CD14-positive monocyte (primary cell): ENCODE results near the gene PEMT. TPM values are rescaled to one million over a fixed set of nuclear protein-coding genes. Genes with fewer than 3 reads are reported as not detected.

Source experiments
- DNase-seq, 3 donors: peaks; one replicate each; pipeline ENCODE4 v3.0.0-alpha.2; 2011 to 2022
- H2AFZ ChIP-seq: 2 replicates; pipeline ENCODE4 v1.6.0; 2012; ENCODE audit warnings: mild to moderate bottlenecking, low read depth, low read length, inconsistent platforms; ENCODE audit not compliant: insufficient read depth, poor library complexity, severe bottlenecking
- H3K27ac ChIP-seq, 2 donors: 1 replicate in 1 of 2; 2 replicates in 1 of 2; pipeline ENCODE4 v1.5.1; 2012 to 2013; ENCODE audit warnings: low read length in 2 of 2, control low read depth in 1 of 2, inconsistent platforms in 1 of 2, low read depth in 1 of 2, mild to moderate bottlenecking in 1 of 2
- H3K27me3 ChIP-seq, 2 donors: one replicate each; pipeline versions ENCODE4 v1.6.0 to v1.6.1; 2011 to 2013; ENCODE audit warnings: low read length in 2 of 2; ENCODE audit not compliant: control insufficient read depth in 2 of 2, insufficient read depth in 2 of 2
- H3K36me3 ChIP-seq, 2 donors: replicated peaks in 1 of 2; 1 replicate in 1 of 2; 2 replicates in 1 of 2; pipeline versions ENCODE4 v1.5.1 to v1.6.1; 2012 to 2013; ENCODE audit warnings: low read length in 2 of 2, control low read depth in 1 of 2, inconsistent platforms in 1 of 2, mild to moderate bottlenecking in 1 of 2; ENCODE audit not compliant: insufficient read depth in 2 of 2, control insufficient read depth in 1 of 2
- H3K4me1 ChIP-seq, 2 donors: 1 replicate in 1 of 2; 2 replicates in 1 of 2; pipeline versions ENCODE4 v1.5.1 to v1.6.1; 2012 to 2013; ENCODE audit warnings: low read length in 2 of 2, control low read depth in 1 of 2, inconsistent platforms in 1 of 2, mild to moderate bottlenecking in 1 of 2, moderate library complexity in 1 of 2; ENCODE audit not compliant: insufficient read depth in 2 of 2, control insufficient read depth in 1 of 2
- H3K4me2 ChIP-seq: replicated peaks from 2 replicates; pipeline ENCODE3; 2012; ENCODE audit warnings: low read length, moderate library complexity, mild to moderate bottlenecking; ENCODE audit not compliant: poor library complexity, severe bottlenecking; ENCODE audit errors: extremely low read depth
- H3K4me3 ChIP-seq, 3 experiments: fragments of 200-600 bp in 1 of 3; sonication (generic) in 1 of 3; replicated peaks in 1 of 3; 1 replicate in 2 of 3; 2 replicates in 1 of 3; pipeline ENCODE4 v1.5.1; 2011 to 2013; ENCODE audit warnings: low read length in 3 of 3, mild to moderate bottlenecking in 3 of 3, control low read depth in 2 of 3, low read depth in 2 of 3, inconsistent platforms in 1 of 3, moderate library complexity in 1 of 3
- H3K79me2 ChIP-seq: 2 replicates; pipeline ENCODE4 v1.6.0; 2012; ENCODE audit warnings: mild to moderate bottlenecking, control low read depth, inconsistent platforms, low read length, moderate library complexity; ENCODE audit not compliant: insufficient read depth
- H3K9ac ChIP-seq: 2 replicates; pipeline ENCODE4 v1.6.0; 2017; ENCODE audit warnings: low read length, mild to moderate bottlenecking; ENCODE audit not compliant: insufficient read depth, poor library complexity, severe bottlenecking
- H3K9me3 ChIP-seq, 2 donors: replicated peaks in 1 of 2; 1 replicate in 1 of 2; 2 replicates in 1 of 2; pipeline versions ENCODE4 v1.5.1 to v1.6.1; 2012 to 2013; ENCODE audit warnings: low read length in 2 of 2, control low read depth in 1 of 2; ENCODE audit not compliant: control insufficient read depth in 1 of 2, insufficient read depth in 1 of 2
- H4K20me1 ChIP-seq: 2 replicates; pipeline ENCODE4 v1.6.0; 2012; ENCODE audit warnings: mild to moderate bottlenecking, low read length, control low read depth, moderate library complexity; ENCODE audit not compliant: insufficient read depth
- H3K27ac Mint-ChIP-seq, 7 donors: one replicate each; pipeline ENCODE4 v1.8.0; 2020; ENCODE audit warnings: mild to moderate bottlenecking in 7 of 7, mixed read lengths in 7 of 7, moderate library complexity in 6 of 7, inconsistent platforms in 2 of 7
- H3K27me3 Mint-ChIP-seq, 3 donors: one replicate each; pipeline ENCODE4 v1.8.0; 2021 to 2022; ENCODE audit warnings: low read depth in 3 of 3, mild to moderate bottlenecking in 3 of 3, mixed read lengths in 3 of 3, moderate library complexity in 3 of 3, inconsistent platforms in 1 of 3
- H3K36me3 Mint-ChIP-seq, 2 donors: one replicate each; pipeline ENCODE4 v1.8.0; 2020; ENCODE audit warnings: mixed read lengths in 2 of 2, inconsistent platforms in 1 of 2, mild to moderate bottlenecking in 1 of 2
- H3K4me1 Mint-ChIP-seq: one replicate; pipeline ENCODE4 v1.8.0; 2020; ENCODE audit warnings: mild to moderate bottlenecking, mixed read lengths
- H3K4me3 Mint-ChIP-seq, 2 donors: one replicate each; pipeline ENCODE4 v1.8.0; 2020; ENCODE audit warnings: mild to moderate bottlenecking in 2 of 2, mixed read lengths in 2 of 2, moderate library complexity in 1 of 2
- H3K9me3 Mint-ChIP-seq, 7 donors: one replicate each; pipeline ENCODE4 v1.8.0; 2020 to 2022; ENCODE audit warnings: mixed read lengths in 7 of 7, mild to moderate bottlenecking in 6 of 7, moderate library complexity in 6 of 7, inconsistent platforms in 2 of 7
- CTCF ChIP-seq: fragments of 200-600 bp; IDR thresholded peaks from one replicate; pipeline ENCODE4 v1.8.0; 2022; ENCODE audit warnings: antibody characterized with exemption, mild to moderate bottlenecking
- whole genome bisulfite sequencing: methylation state at CpG from one replicate; pipeline ENCODE4 v1.1.5; 2013; ENCODE audit warnings: missing lambda C conversion rate; ENCODE audit not compliant: insufficient coverage; 5-methylcytosine and 5-hydroxymethylcytosine counted together
- intact Hi-C, 2 donors: fragments of 100-400 bp; cut with micrococcal nuclease; formaldehyde crosslinking; loops; one replicate each; pipeline versions ENCODE4 v1.15.0 to v1.15.1; 2023
- polyA plus RNA-seq, 3 donors: library from polyadenylated mRNA; depleted of rRNA in 1 of 3; unstranded in 2 of 3; stranded (reverse) in 1 of 3; fragments of 300-500 nt in 2 of 3; fragments of >200 nt in 1 of 3; fragmentation: Illumina TruSeq in 2 of 3; gene quantifications; 1 replicate in 2 of 3; 2 replicates in 1 of 3; pipeline ENCODE4 v1.2.3, GENCODE V29; 2012 to 2021

PEMT gene
- polyA plus RNA-seq, 3 donors, result 26.7 to 41.0 (median 38.4) TPM

GRCh38 chr17:17599965-17600364, 8.5 kb upstream of the PEMT start:
- H3K4me2 ChIP-seq, result no peak overlapping the region
- Mint-ChIP-seq H3K36me3 (no peaks in the 10 kb centered on the region), H3K27ac (peak overlapping the region in 1 of 7 donors; percentile 50), H3K27me3 (peaks cover 0 to 3% (median 1%) of the 10 kb centered on the region in 3 donors), H3K9me3 (peaks cover 0 to 3% (median 0%) of the 10 kb centered on the region in 7 donors), H3K4me3 (no peak overlapping the region), H3K4me1 (peaks cover 3% of the 10 kb centered on the region)
- no peak overlapping the region for H3K4me3 ChIP-seq
- no peaks in the 10 kb centered on the region for H3K79me2 ChIP-seq
- H4K20me1 ChIP-seq, result no peaks in the 10 kb centered on the region
- H3K9me3 ChIP-seq, result no peaks in the 10 kb centered on the region
- peaks cover 3 to 5% of the 10 kb centered on the region in 2 donors for H3K4me1 ChIP-seq
- H3K27me3 ChIP-seq, result no peaks in the 10 kb centered on the region
- H2AFZ ChIP-seq, result no peak overlapping the region
- TF ChIP-seq CTCF, result no peak
- no peak overlapping the region for H3K27ac ChIP-seq
- no peak for DNase-seq
- H3K36me3 ChIP-seq, result no peaks in the 10 kb centered on the region
- no peak overlapping the region for H3K9ac ChIP-seq
- intact Hi-C loops, result no loop called here
- no CpG with 5 or more reads among the region's 4 CpGs for WGBS

- Mint-ChIP-seq H3K36me3 (no peaks in the 10 kb centered on the region), H3K27ac (no peak overlapping the region), H3K9me3 (peaks cover 0 to 3% (median 0%) of the 10 kb centered on the region in 7 donors), H3K4me3 (no peak overlapping the region), H3K27me3 (peaks cover 0 to 3% (median 1%) of the 10 kb centered on the region in 3 donors), H3K4me1 (peaks cover 6% of the 10 kb centered on the region)
- WGBS, result 100% methylated on average over 1 of the region's 2 CpGs
- Histone ChIP-seq H3K36me3 (no peaks in the 10 kb centered on the region), H3K27ac (no peak overlapping the region), H3K9me3 (no peaks in the 10 kb centered on the region), H4K20me1 (no peaks in the 10 kb centered on the region), H3K4me3 (no peak overlapping the region), H3K4me2 (no peak overlapping the region), H3K27me3 (no peaks in the 10 kb centered on the region), H3K79me2 (no peaks in the 10 kb centered on the region), H3K4me1 (peaks cover 7 to 8% of the 10 kb centered on the region in 2 donors), H2AFZ (no peak overlapping the region), H3K9ac (no peak overlapping the region)
- DNase-seq, result no peak
- intact Hi-C loops, result no loop called here
- TF ChIP-seq CTCF, result no peak
Observed at GRCh38 chr17:17598003-17598402, 6.5 kb upstream of the PEMT start.
